ENCODE measurements around the gene PKNOX2.

The PKNOX2 gene

GRCh38 chr11:125282596-125282914 is 118.0 kb downstream of the PKNOX2 start:
- DNase-seq (ENCODE audit: low read depth in 2 of 2): no peak
- H3K4me3 ChIP-seq (replicated peaks in 1 of 2; ENCODE audit: low read depth in 2 of 2, low read length in 2 of 2): no peak overlapping the region
- no peak for TF ChIP-seq CTCF (IDR thresholded peaks at IDR 0.05; ENCODE audit: low read depth, low read length)

GRCh38 chr11:125284245-125284850 is 119.8 kb downstream of the PKNOX2 start:
- no peak for DNase-seq (ENCODE audit: low read depth in 2 of 2)
- TF ChIP-seq CTCF (IDR thresholded peaks at IDR 0.05; ENCODE audit: low read depth, low read length): no peak
- no peak overlapping the region for H3K4me3 ChIP-seq (replicated peaks in 1 of 2; ENCODE audit: low read depth in 2 of 2, low read length in 2 of 2)

DNA sequence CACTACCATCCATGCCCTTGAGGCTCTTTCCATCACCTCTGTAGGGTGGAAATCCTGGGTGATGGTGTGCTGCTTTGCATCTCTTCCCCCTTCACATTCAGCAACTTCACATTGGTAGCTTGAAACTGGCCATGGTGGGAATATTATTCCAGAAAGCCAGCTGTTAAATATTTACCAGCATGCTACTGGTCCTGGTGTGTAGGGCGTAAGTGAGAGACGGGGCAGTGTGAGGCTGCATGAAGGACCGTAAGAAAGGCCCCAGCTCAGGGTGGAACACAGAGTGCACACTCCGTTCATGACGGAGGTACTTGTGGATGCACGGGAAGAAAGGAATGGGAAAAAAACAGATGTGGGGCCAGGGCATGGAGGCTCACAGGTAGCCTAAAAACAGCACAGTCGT is 121.3 kb downstream of the PKNOX2 start:
- H3K4me3 ChIP-seq (replicated peaks in 1 of 2; ENCODE audit: low read depth in 2 of 2, low read length in 2 of 2): no peak overlapping the region
- TF ChIP-seq CTCF (IDR thresholded peaks at IDR 0.05; ENCODE audit: low read depth, low read length): no peak
- no peak for DNase-seq (ENCODE audit: low read depth in 2 of 2)

DNA sequence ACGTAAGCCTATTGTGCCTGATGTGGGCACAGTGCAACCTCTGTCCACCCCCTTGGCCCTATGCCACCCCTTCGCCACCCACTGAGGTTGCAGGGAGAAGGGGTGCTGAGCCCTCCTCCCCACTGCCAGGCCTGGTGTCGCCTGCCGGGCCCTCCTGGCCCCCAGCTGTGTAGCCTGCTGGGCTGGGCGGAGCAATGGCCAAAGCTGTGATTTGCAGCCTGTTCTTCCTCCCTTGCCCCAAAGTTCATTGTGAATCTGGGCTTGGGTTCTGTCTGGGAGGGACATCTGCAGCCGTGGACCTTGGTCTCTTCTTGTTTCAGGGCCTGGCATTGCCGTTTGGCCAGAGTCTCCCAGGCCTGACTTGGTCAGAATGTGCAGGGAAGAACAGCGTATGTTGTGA is 121.9 kb downstream of the PKNOX2 start:
- DNase-seq (ENCODE audit: low read depth in 2 of 2): no peak
- TF ChIP-seq CTCF (IDR thresholded peaks at IDR 0.05; ENCODE audit: low read depth, low read length): no peak
- no peak overlapping the region for H3K4me3 ChIP-seq (replicated peaks in 1 of 2; ENCODE audit: low read depth in 2 of 2, low read length in 2 of 2)

- DNase-seq (ENCODE audit: low read depth in 2 of 2): peak; percentile 16 to 51
- no peak for TF ChIP-seq CTCF (IDR thresholded peaks at IDR 0.05; ENCODE audit: low read depth, low read length)
- no peak overlapping the region for H3K4me3 ChIP-seq (replicated peaks in 1 of 2; ENCODE audit: low read depth in 2 of 2, low read length in 2 of 2)
Observed at GRCh38 chr11:125287491-125288210, 123.1 kb downstream of the PKNOX2 start.

DNA sequence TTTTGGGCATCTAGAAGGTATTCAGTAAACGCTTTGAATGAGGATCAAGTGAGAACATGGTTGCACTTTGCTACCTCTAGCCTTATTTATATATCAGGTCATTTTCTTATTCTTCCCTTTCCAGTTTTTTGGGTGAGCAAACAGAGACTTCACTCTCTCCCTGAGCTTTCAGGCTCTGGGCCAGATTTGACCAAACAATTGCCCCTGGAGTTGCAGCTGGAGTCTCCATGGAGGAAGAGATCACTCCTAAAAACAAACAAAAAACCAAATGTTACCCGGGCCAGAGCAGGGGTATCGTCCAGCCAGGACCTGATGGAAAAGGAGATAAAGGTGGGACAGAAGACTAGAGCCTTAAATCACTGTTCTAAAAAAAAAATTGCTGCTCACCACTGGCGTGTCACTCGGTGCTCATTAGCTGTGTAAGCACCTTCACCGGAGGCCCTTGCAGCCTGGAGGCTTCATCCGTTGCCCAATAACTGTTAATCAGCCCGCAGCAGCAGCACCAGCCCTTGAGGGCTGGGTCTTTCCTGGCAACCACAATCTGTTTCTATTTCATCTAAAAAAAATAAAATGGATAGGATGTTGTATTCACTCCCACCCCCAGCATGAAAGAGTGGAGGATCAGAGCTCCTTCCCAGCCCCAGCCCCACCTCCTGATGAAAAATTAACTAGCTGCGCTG is 125.0 kb downstream of the PKNOX2 start:
- DNase-seq (ENCODE audit: low read depth in 2 of 2): peak in 1 of 2 donors; percentile 28
- no peak for TF ChIP-seq CTCF (IDR thresholded peaks at IDR 0.05; ENCODE audit: low read depth, low read length)

More for the DNA sequence above, 125.0 kb downstream of the PKNOX2 start:
- no peak overlapping the region for H3K4me3 ChIP-seq (replicated peaks in 1 of 2; ENCODE audit: low read depth in 2 of 2, low read length in 2 of 2)

Data from cardiac fibroblast (primary cell).